ENCODE results near the gene NPAS3.

- TF ChIP-seq POLR2A (IDR thresholded peaks at IDR 0.05) (no peak), CTCF (IDR thresholded peaks at IDR 0.05) (no peak)
Measured at GRCh38 chr14:33548606-33549005, 609.9 kb downstream of the NPAS3 start.
